PC-3 (cell line): ENCODE data around the gene GAD1.

Source experiments
- CTCF ChIP-seq: fragments of 300-600 bp; sonication (generic); conservative IDR thresholded peaks from 2 replicates; pipeline ENCODE4 v1.5.1; 2017; ENCODE audit warnings: antibody characterized with exemption, low read depth, mild to moderate bottlenecking, low read length
- EZH2 ChIP-seq: fragments of 300-600 bp; sonication (generic); IDR thresholded peaks from one replicate; pipeline ENCODE4 v1.6.1; 2017; ENCODE audit warnings: antibody characterized with exemption, mild to moderate bottlenecking, low read length; ENCODE audit not compliant: unreplicated experiment
- EZH2phosphoT487 ChIP-seq: fragments of 300-600 bp; sonication (generic); IDR thresholded peaks from 2 replicates; pipeline ENCODE4 v1.6.1; 2018; ENCODE audit warnings: mild to moderate bottlenecking, antibody characterized with exemption, low read length, borderline replicate concordance

- TF ChIP-seq CTCF (no peak), EZH2 (no peak), EZH2phosphoT487 (no peak)
These were observed 7.2 kb downstream of the GAD1 start for GRCh38 chr2:170823898-170824215.
